Measurements from ENCODE around the gene MMP17. TPM values are rescaled to one million over a fixed set of nuclear protein-coding genes. Genes with fewer than 3 reads are reported as not detected.

Gene MMP17
- total and polyA plus RNA-seq, 2 experiments from 2014 or later: 0.40 to 0.42 TPM

GRCh38 chr12:131830335-131830913, 2.2 kb downstream of the MMP17 start:
- H3K4me3 ChIP-seq: peak overlapping the region; percentile 54
- TF ChIP-seq CTCF (IDR thresholded peaks at IDR 0.05; ENCODE audit: poor library complexity): peak; percentile 66
- no peak for TF ChIP-seq EZH2 (IDR thresholded peaks at IDR 0.05; ENCODE audit: borderline replicate concordance)
- H3K27ac ChIP-seq: no peak overlapping the region

DNA sequence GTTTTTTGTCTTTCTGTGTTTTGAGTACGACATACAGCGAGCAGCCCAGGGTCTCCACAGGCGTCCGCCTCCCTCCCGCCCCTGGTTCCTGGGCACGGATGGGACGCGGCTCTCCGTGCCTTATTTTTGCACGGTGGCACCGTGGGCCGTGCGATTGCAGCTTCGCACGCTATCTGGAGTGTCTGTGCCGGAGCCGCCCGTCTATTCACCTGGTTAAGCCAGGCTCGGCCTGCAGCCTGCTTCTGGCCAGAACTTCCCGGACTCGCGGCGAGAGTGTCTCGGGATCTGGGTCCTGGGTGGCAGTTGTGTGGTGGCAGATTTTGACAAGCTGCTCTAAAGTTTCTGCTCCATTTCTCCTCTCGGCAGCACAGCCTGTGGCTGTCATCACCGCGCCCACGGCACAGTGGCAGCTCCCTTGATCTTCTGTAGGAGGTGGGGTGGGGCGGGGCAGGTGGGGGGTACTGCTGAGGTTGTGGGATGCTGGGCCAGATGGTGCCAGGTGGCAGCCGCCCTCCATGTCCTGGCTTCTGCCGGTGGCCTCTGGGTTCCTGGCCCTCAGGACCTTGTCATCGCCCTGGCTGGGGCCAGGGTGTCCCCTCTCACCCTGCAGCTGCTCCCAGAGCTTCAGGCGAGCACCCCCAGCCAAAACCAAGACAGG, 2.9 kb downstream of the MMP17 start:
- 18% methylated on average over 31 of the region's 33 CpGs for WGBS (ENCODE audit: low lambda C conversion rate, missing lambda C conversion rate)
- peak overlapping the region; percentile 93 for H2AFZ ChIP-seq
- H3K4me1 ChIP-seq (ENCODE audit: insufficient read depth): peaks cover 8% of the 10 kb centered on the region

More at GRCh38 chr12:131830335-131830913, 2.2 kb downstream of the MMP17 start:
- peak overlapping the region; percentile 97 for H3K4me2 ChIP-seq
- WGBS (ENCODE audit: low lambda C conversion rate, missing lambda C conversion rate): 2% methylated on average over 30 of the region's 50 CpGs
- H3K4me1 ChIP-seq (ENCODE audit: insufficient read depth): peaks cover 8% of the 10 kb centered on the region
- peak overlapping the region; percentile 93 for H2AFZ ChIP-seq
- H4K20me1 ChIP-seq (ENCODE audit: insufficient read depth, poor library complexity, severe bottlenecking): no peaks in the 10 kb centered on the region
- H3K79me2 ChIP-seq: no peaks in the 10 kb centered on the region
- H3K27me3 ChIP-seq: peaks cover 64% of the 10 kb centered on the region
- no peaks in the 10 kb centered on the region for H3K9me3 ChIP-seq (ENCODE audit: low read depth)
- no peaks in the 10 kb centered on the region for H3K36me3 ChIP-seq (replicated peaks; ENCODE audit: insufficient read depth, low read depth)
- peak; percentile 84 for DNase-seq (ENCODE audit: low spot score)
- no peaks in the 10 kb centered on the region for H3K9me2 ChIP-seq (replicated peaks; ENCODE audit: insufficient read depth)

DNA sequence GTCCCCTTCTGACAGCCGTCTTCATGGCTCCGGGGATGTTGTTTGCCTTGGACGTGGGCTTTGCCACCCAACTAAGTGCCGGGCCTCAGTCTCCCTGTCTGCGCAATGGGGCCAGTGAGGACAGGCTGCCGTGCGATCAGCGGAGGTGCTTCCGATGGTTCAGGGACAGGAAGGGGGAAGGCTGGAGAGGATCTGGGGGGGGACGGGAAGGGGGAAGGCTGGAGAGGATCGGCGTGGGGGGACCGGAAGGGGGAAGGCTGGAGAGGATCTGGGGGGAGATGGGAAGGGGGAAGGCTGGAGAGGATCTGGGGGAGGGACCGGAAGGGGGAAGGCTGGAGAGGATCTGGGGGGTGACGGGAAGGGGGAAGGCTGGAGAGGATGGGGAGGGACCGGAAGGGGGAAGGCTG, 3.4 kb downstream of the MMP17 start:
- peak overlapping the region; percentile 97 for H3K4me2 ChIP-seq
- peak; percentile 5 for DNase-seq (ENCODE audit: low spot score)
- no peak for TF ChIP-seq CTCF (IDR thresholded peaks at IDR 0.05; ENCODE audit: poor library complexity)
- TF ChIP-seq EZH2 (IDR thresholded peaks at IDR 0.05; ENCODE audit: borderline replicate concordance): no peak
- TF ChIP-seq EZH2phosphoT487 (IDR thresholded peaks at IDR 0.05; ENCODE audit: low read depth, severe bottlenecking, unreplicated experiment): no peak
- no peaks in the 10 kb centered on the region for H3K36me3 ChIP-seq (replicated peaks; ENCODE audit: insufficient read depth, low read depth)
- no peaks in the 10 kb centered on the region for H3K79me2 ChIP-seq
- peaks cover 59% of the 10 kb centered on the region for H3K27me3 ChIP-seq
- H2AFZ ChIP-seq: no peak overlapping the region
- H3K27ac ChIP-seq: no peak overlapping the region
- H3K4me1 ChIP-seq (ENCODE audit: insufficient read depth): peaks cover 8% of the 10 kb centered on the region
- no peaks in the 10 kb centered on the region for H4K20me1 ChIP-seq (ENCODE audit: insufficient read depth, poor library complexity, severe bottlenecking)
- H3K9me3 ChIP-seq (ENCODE audit: low read depth): no peaks in the 10 kb centered on the region
- WGBS (ENCODE audit: low lambda C conversion rate, missing lambda C conversion rate): 79% methylated on average over 8 of the region's 16 CpGs
- H3K9me2 ChIP-seq (replicated peaks; ENCODE audit: insufficient read depth): no peaks in the 10 kb centered on the region
- H3K4me3 ChIP-seq: no peak overlapping the region

More for the DNA sequence above, 2.9 kb downstream of the MMP17 start:
- DNase-seq (ENCODE audit: low spot score): peak; percentile 48
- Histone ChIP-seq H3K79me2 (no peaks in the 10 kb centered on the region), H3K27me3 (peaks cover 64% of the 10 kb centered on the region), H3K27ac (no peak overlapping the region), H4K20me1 (ENCODE audit: insufficient read depth, poor library complexity, severe bottlenecking) (no peaks in the 10 kb centered on the region), H3K4me3 (peak overlapping the region; percentile 54), H3K4me2 (peak overlapping the region; percentile 97), H3K9me3 (ENCODE audit: low read depth) (no peaks in the 10 kb centered on the region), H3K9me2 (replicated peaks; ENCODE audit: insufficient read depth) (no peaks in the 10 kb centered on the region), H3K36me3 (replicated peaks; ENCODE audit: insufficient read depth, low read depth) (no peaks in the 10 kb centered on the region)
- TF ChIP-seq EZH2 (IDR thresholded peaks at IDR 0.05; ENCODE audit: borderline replicate concordance) (no peak), CTCF (IDR thresholded peaks at IDR 0.05; ENCODE audit: poor library complexity) (no peak), EZH2phosphoT487 (IDR thresholded peaks at IDR 0.05; ENCODE audit: low read depth, severe bottlenecking, unreplicated experiment) (no peak)
